Fibroblast of lung (primary cell): ENCODE results near the gene TXNDC12. TPM values are rescaled to one million over a fixed set of nuclear protein-coding genes. Genes with fewer than 3 reads are reported as not detected.

ENCODE experiments used
- DNase-seq, 2 donors: peaks; one replicate each; pipeline versions ENCODE4 v3.0.0 to v3.0.0-alpha.2; 2010; ENCODE audit warnings: low read depth in 2 of 2
- H2AFZ ChIP-seq: 2 replicates; pipeline ENCODE4 v1.5.1; 2012; ENCODE audit warnings: low read length, control low read depth, inconsistent platforms
- H3K27ac ChIP-seq: 2 replicates; pipeline ENCODE4 v1.5.1; 2011; ENCODE audit warnings: low read length, control low read depth; ENCODE audit not compliant: insufficient read depth
- H3K27me3 ChIP-seq: 2 replicates; pipeline ENCODE4 v1.5.1; 2011; ENCODE audit warnings: mild to moderate bottlenecking, low read length; ENCODE audit not compliant: control insufficient read depth, insufficient read depth
- H3K36me3 ChIP-seq: 2 replicates; pipeline ENCODE4 v1.5.1; 2011; ENCODE audit warnings: low read length; ENCODE audit not compliant: control insufficient read depth, insufficient read depth
- H3K4me1 ChIP-seq: 2 replicates; pipeline ENCODE4 v1.5.1; 2011; ENCODE audit warnings: low read length; ENCODE audit not compliant: control insufficient read depth, insufficient read depth; ENCODE audit errors: extremely low read depth
- H3K4me2 ChIP-seq: 2 replicates; pipeline ENCODE4 v1.5.1; 2011; ENCODE audit warnings: low read length, control low read depth; ENCODE audit not compliant: insufficient read depth; ENCODE audit errors: extremely low read depth
- H3K4me3 ChIP-seq, 4 experiments: fragments of 200-600 bp in 1 of 4; sonication (generic) in 1 of 4; replicated peaks in 1 of 4; 2 replicates each; pipeline ENCODE4 v1.5.1; 2011 to 2016; ENCODE audit warnings: low read length in 4 of 4, low read depth in 3 of 4, mild to moderate bottlenecking in 3 of 4, control low read depth in 2 of 4, inconsistent platforms in 1 of 4, mixed read lengths in 1 of 4; ENCODE audit not compliant: insufficient read depth in 1 of 4; ENCODE audit errors: control extremely low read depth in 1 of 4
- H3K79me2 ChIP-seq: 2 replicates; pipeline ENCODE4 v1.5.1; 2012; ENCODE audit warnings: mild to moderate bottlenecking, low read length, inconsistent platforms; ENCODE audit not compliant: control insufficient read depth, insufficient read depth
- H3K9ac ChIP-seq: 2 replicates; pipeline ENCODE4 v1.5.1; 2011; ENCODE audit warnings: mild to moderate bottlenecking, low read length, control low read depth; ENCODE audit not compliant: insufficient read depth
- H3K9me3 ChIP-seq: 2 replicates; pipeline ENCODE4 v1.5.1; 2012; ENCODE audit warnings: low read depth, low read length; ENCODE audit not compliant: control insufficient read depth, insufficient read depth
- H4K20me1 ChIP-seq: 2 replicates; pipeline ENCODE4 v1.5.1; 2011; ENCODE audit warnings: low read length; ENCODE audit not compliant: control insufficient read depth, insufficient read depth; ENCODE audit errors: extremely low read depth
- CTCF ChIP-seq, 2 donors: IDR thresholded peaks in 1 of 2; conservative IDR thresholded peaks in 1 of 2; 1 replicate in 1 of 2; 2 replicates in 1 of 2; pipeline ENCODE4 v1.5.1; 2011 to 2012; ENCODE audit warnings: low read length in 2 of 2, control low read depth in 1 of 2, inconsistent platforms in 1 of 2, low read depth in 1 of 2, mild to moderate bottlenecking in 1 of 2
- EZH2 ChIP-seq: IDR thresholded peaks from 2 replicates; pipeline ENCODE4 v1.5.1; 2012; ENCODE audit warnings: low read length, control low read depth, mild to moderate bottlenecking; ENCODE audit errors: missing control alignments
- polyA plus RNA-seq, 2 donors: library from polyadenylated mRNA; depleted of rRNA in 1 of 2; stranded (reverse) in 1 of 2; unstranded in 1 of 2; fragments of >200 nt; gene quantifications; 2 replicates each; pipeline ENCODE4 v1.2.1, GENCODE V29; 2011 to 2012; ENCODE audit warnings: missing spikeins in 1 of 2
- total RNA-seq: library from RNA; depleted of rRNA; stranded (reverse); fragments of >200 nt; gene quantifications from 2 replicates; pipeline ENCODE4 v1.2.1, GENCODE V29; 2014

The TXNDC12 gene
- total and polyA plus RNA-seq, 2 donors (not counting 1 experiment from before 2014, with no cell fraction given), result 32.4 to 34.5 TPM

- Histone ChIP-seq H3K9ac (no peak overlapping the region), H3K27ac (no peak overlapping the region), H3K4me1 (no peaks in the 10 kb centered on the region), H3K36me3 (peaks cover 2% of the 10 kb centered on the region), H3K27me3 (no peaks in the 10 kb centered on the region), H3K4me2 (no peak overlapping the region), H3K79me2 (peaks cover 7% of the 10 kb centered on the region), H4K20me1 (no peaks in the 10 kb centered on the region), H3K4me3 (no peak overlapping the region), H2AFZ (no peak overlapping the region), H3K9me3 (no peaks in the 10 kb centered on the region)
- DNase-seq, result peak in 1 of 2 donors; percentile 20
- TF ChIP-seq CTCF (conservative IDR thresholded peaks at IDR 0.05 in 1 of 2, IDR thresholded peaks at IDR 0.05 in 1 of 2; ENCODE audit: low read depth in 1 of 2, low read length in 2 of 2) (no peak), EZH2 (no peak)
Observed at GRCh38 chr1:52072291-52072690, 17.3 kb upstream of the TXNDC12 start.

GRCh38 chr1:52070704-52071103, 15.7 kb upstream of the TXNDC12 start:
- H3K4me3 ChIP-seq, result no peak overlapping the region
- TF ChIP-seq CTCF (conservative IDR thresholded peaks at IDR 0.05 in 1 of 2, IDR thresholded peaks at IDR 0.05 in 1 of 2; ENCODE audit: low read depth in 1 of 2, low read length in 2 of 2) (no peak), EZH2 (no peak)
- no peaks in the 10 kb centered on the region for H3K27me3 ChIP-seq
- no peaks in the 10 kb centered on the region for H4K20me1 ChIP-seq
- no peaks in the 10 kb centered on the region for H3K4me1 ChIP-seq
- no peaks in the 10 kb centered on the region for H3K9me3 ChIP-seq
- no peak overlapping the region for H3K9ac ChIP-seq
- no peak overlapping the region for H3K27ac ChIP-seq
- no peak overlapping the region for H3K4me2 ChIP-seq
- peaks cover 2% of the 10 kb centered on the region for H3K36me3 ChIP-seq
- H3K79me2 ChIP-seq, result peaks cover 7% of the 10 kb centered on the region
- no peak for DNase-seq
- no peak overlapping the region for H2AFZ ChIP-seq

GRCh38 chr1:52063192-52063591, 8.2 kb upstream of the TXNDC12 start:
- Histone ChIP-seq H4K20me1 (no peaks in the 10 kb centered on the region), H3K4me2 (no peak overlapping the region), H2AFZ (no peak overlapping the region), H3K4me1 (no peaks in the 10 kb centered on the region), H3K9me3 (no peaks in the 10 kb centered on the region), H3K9ac (no peak overlapping the region), H3K4me3 (no peak overlapping the region), H3K36me3 (peaks cover 10% of the 10 kb centered on the region), H3K27ac (no peak overlapping the region), H3K27me3 (no peaks in the 10 kb centered on the region), H3K79me2 (peaks cover 26% of the 10 kb centered on the region)
- no peak for DNase-seq
- TF ChIP-seq EZH2 (no peak), CTCF (conservative IDR thresholded peaks at IDR 0.05 in 1 of 2, IDR thresholded peaks at IDR 0.05 in 1 of 2; ENCODE audit: low read depth in 1 of 2, low read length in 2 of 2) (no peak)
